WTC11 (cell line): Measurements from ENCODE around the gene ARHGAP26. TPM values are rescaled to one million over a fixed set of nuclear protein-coding genes. Genes with fewer than 3 reads are reported as not detected.

Source experiments
- ATAC-seq: fragments of 200-7000 bp; cut with Tn5 transposase; 2 replicates; pipeline ENCODE4 v1.10.0; 2021; ENCODE audit warnings: mild to moderate bottlenecking, moderate library complexity
- CTCF ChIA-PET: fragments of 300-600 bp; sonication (Branson Sonifier 250); formaldehyde crosslinking; loops from one replicate; lab custom pipeline; 2021; ENCODE audit warnings: antibody characterized with exemption; lab: Charles Lee
- POLR2A ChIA-PET: fragments of 350-600 bp; sonication (Branson Sonifier 250); formaldehyde crosslinking; loops from one replicate; lab custom pipeline; 2021; ENCODE audit warnings: antibody characterized with exemption; lab: Charles Lee
- DNase-seq: peaks from one replicate; pipeline ENCODE4 v3.0.0; 2021; ENCODE audit warnings: low spot score
- H3K27ac Mint-ChIP-seq: 2 replicates; pipeline ENCODE4 v1.8.0; 2021; ENCODE audit warnings: mixed read lengths
- H3K27me3 Mint-ChIP-seq: 2 replicates; pipeline ENCODE4 v1.8.0; 2021; ENCODE audit warnings: low read depth, mild to moderate bottlenecking, moderate library complexity, mixed read lengths
- H3K36me3 Mint-ChIP-seq: 2 replicates; pipeline ENCODE4 v1.8.0; 2021; ENCODE audit warnings: mixed read lengths
- H3K4me1 Mint-ChIP-seq: 2 replicates; pipeline ENCODE4 v1.8.0; 2022; ENCODE audit warnings: mixed read lengths
- H3K4me3 Mint-ChIP-seq: 2 replicates; pipeline ENCODE4 v1.8.0; 2021; ENCODE audit warnings: mild to moderate bottlenecking, moderate library complexity, mixed read lengths
- H3K9me3 Mint-ChIP-seq: 2 replicates; pipeline ENCODE4 v1.8.0; 2021; ENCODE audit warnings: mixed read lengths
- CREM ChIP-seq: sonication (generic); formaldehyde crosslinking; IDR thresholded peaks from 2 replicates; pipeline ENCODE4 v1.8.1; 2022; ENCODE audit warnings: mild to moderate bottlenecking, missing genetic modification reagents, moderate library complexity
- HMGA2 ChIP-seq: fragments of 250-450 bp; sonication (Bioruptor Pico); IDR thresholded peaks from 2 replicates; pipeline ENCODE4 v1.4.0; 2021; ENCODE audit warnings: mild to moderate bottlenecking, moderate library complexity
- MYBL2 ChIP-seq: sonication (generic); formaldehyde crosslinking; IDR thresholded peaks from 2 replicates; pipeline ENCODE4 v1.8.1; 2023; ENCODE audit warnings: mild to moderate bottlenecking, moderate library complexity, missing genetic modification reagents
- NR2C2 ChIP-seq: sonication (generic); formaldehyde crosslinking; IDR thresholded peaks from 2 replicates; pipeline ENCODE4 v1.8.0; 2022; ENCODE audit warnings: mild to moderate bottlenecking, missing genetic modification reagents
- PRRX2 ChIP-seq: fragments of 250-450 bp; sonication (Bioruptor Pico); IDR thresholded peaks from 2 replicates; pipeline ENCODE4 v1.8.0; 2021; ENCODE audit warnings: mild to moderate bottlenecking
- ZNF263 ChIP-seq: sonication (generic); formaldehyde crosslinking; IDR thresholded peaks from 2 replicates; pipeline ENCODE4 v1.8.1; 2022; ENCODE audit warnings: low read depth, mild to moderate bottlenecking, moderate library complexity, missing genetic modification reagents
- total RNA-seq: library from RNA; stranded (reverse); gene quantifications from 3 replicates; pipeline ENCODE4 v1.2.3, GENCODE V29; 2021
- TF ChIP-seq, protein P1 (sequence below): sonication (generic); formaldehyde crosslinking; IDR thresholded peaks from 2 replicates; pipeline ENCODE4 v1.8.1; 2022; ENCODE audit warnings: mild to moderate bottlenecking, moderate library complexity, missing genetic modification reagents
- TF ChIP-seq, protein P2 (sequence below): fragments of 250-450 bp; sonication (Bioruptor Pico); IDR thresholded peaks from 2 replicates; pipeline ENCODE4 v1.9.0; 2021; ENCODE audit warnings: mild to moderate bottlenecking
- TF ChIP-seq, protein P3 (sequence below): sonication (generic); formaldehyde crosslinking; IDR thresholded peaks from 2 replicates; pipeline ENCODE4 v1.8.0; 2023; ENCODE audit warnings: missing genetic modification reagents
- TF ChIP-seq, protein P4 (sequence below): sonication (generic); formaldehyde crosslinking; conservative IDR thresholded peaks from 2 replicates; pipeline ENCODE4 v1.8.1; 2022; ENCODE audit warnings: mild to moderate bottlenecking, missing genetic modification reagents
- TF ChIP-seq, protein P5 (sequence below): fragments of 250-450 bp; sonication (Bioruptor Pico); conservative IDR thresholded peaks from 2 replicates; pipeline ENCODE4 v1.9.0; 2021; ENCODE audit warnings: mild to moderate bottlenecking
- TF ChIP-seq, protein P6 (sequence below): fragments of 250-450 bp; sonication (Bioruptor Pico); IDR thresholded peaks from 2 replicates; pipeline ENCODE4 v2.1.2; 2022; ENCODE audit warnings: mild to moderate bottlenecking, moderate library complexity
- TF ChIP-seq, protein P7 (sequence below): sonication (generic); formaldehyde crosslinking; IDR thresholded peaks from 2 replicates; pipeline ENCODE4 v1.8.1; 2023; ENCODE audit warnings: mild to moderate bottlenecking, missing genetic modification reagents, moderate library complexity
- TF ChIP-seq, protein P8 (sequence below): sonication (generic); formaldehyde crosslinking; IDR thresholded peaks from 2 replicates; pipeline ENCODE4 v1.8.0; 2022; ENCODE audit warnings: mild to moderate bottlenecking, missing genetic modification reagents

The ARHGAP26 gene
- total RNA-seq, 1 experiment from 2014 or later: 22.3 TPM

DNA sequence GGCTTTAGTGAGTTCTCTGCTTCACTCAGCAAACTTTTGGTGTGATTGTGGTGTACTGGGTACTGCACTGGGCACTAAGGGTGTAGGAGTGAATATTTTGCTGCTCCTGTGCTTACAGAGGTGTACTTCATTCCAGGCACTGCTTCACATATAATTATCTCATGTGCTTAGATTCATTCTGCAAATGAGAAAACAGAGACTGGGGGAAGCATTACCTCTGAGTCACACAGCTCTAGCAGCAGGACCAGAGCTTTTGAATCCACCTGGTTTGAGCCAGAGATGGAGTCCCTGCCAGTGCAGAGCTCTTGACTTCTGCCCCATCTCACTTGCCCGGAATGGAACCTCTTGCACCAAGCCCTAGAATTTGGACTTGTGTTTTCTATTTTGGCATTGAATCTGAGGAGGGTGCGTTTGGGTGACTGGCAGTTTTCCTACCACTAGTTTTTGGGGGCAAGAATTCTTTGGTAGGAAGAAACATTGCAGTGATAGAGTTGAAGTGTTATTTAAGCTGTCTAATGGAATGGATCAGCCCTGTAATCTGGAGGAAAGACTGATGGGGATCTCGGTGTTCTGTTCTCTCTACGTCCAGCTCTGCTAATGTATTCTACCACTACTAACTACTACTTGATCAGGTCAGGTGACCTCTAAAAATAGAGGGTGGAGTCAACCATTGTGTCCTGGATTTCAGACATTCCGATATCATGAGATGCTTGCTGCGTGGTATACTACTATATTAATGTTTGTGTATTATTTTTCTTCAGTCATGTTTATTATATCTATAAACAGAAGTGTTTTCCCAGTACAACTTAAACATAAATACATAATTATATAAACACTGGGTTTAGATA is 2.5 kb downstream of the ARHGAP26 start (continued):
- TF ChIP-seq, protein P1, sequence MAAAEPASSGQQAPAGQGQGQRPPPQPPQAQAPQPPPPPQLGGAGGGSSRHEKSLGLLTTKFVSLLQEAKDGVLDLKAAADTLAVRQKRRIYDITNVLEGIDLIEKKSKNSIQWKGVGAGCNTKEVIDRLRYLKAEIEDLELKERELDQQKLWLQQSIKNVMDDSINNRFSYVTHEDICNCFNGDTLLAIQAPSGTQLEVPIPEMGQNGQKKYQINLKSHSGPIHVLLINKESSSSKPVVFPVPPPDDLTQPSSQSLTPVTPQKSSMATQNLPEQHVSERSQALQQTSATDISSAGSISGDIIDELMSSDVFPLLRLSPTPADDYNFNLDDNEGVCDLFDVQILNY (CRISPR knock-in tag): no peak
- TF ChIP-seq HMGA2 (CRISPR knock-in tag) (no peak), MYBL2 (CRISPR knock-in tag) (no peak)
- TF ChIP-seq, protein P2, sequence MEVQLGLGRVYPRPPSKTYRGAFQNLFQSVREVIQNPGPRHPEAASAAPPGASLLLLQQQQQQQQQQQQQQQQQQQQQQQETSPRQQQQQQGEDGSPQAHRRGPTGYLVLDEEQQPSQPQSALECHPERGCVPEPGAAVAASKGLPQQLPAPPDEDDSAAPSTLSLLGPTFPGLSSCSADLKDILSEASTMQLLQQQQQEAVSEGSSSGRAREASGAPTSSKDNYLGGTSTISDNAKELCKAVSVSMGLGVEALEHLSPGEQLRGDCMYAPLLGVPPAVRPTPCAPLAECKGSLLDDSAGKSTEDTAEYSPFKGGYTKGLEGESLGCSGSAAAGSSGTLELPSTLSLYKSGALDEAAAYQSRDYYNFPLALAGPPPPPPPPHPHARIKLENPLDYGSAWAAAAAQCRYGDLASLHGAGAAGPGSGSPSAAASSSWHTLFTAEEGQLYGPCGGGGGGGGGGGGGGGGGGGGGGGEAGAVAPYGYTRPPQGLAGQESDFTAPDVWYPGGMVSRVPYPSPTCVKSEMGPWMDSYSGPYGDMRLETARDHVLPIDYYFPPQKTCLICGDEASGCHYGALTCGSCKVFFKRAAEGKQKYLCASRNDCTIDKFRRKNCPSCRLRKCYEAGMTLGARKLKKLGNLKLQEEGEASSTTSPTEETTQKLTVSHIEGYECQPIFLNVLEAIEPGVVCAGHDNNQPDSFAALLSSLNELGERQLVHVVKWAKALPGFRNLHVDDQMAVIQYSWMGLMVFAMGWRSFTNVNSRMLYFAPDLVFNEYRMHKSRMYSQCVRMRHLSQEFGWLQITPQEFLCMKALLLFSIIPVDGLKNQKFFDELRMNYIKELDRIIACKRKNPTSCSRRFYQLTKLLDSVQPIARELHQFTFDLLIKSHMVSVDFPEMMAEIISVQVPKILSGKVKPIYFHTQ (CRISPR knock-in tag): no peak
- TF ChIP-seq, protein P3, sequence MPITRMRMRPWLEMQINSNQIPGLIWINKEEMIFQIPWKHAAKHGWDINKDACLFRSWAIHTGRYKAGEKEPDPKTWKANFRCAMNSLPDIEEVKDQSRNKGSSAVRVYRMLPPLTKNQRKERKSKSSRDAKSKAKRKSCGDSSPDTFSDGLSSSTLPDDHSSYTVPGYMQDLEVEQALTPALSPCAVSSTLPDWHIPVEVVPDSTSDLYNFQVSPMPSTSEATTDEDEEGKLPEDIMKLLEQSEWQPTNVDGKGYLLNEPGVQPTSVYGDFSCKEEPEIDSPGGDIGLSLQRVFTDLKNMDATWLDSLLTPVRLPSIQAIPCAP: no peak
- TF ChIP-seq, protein P4, sequence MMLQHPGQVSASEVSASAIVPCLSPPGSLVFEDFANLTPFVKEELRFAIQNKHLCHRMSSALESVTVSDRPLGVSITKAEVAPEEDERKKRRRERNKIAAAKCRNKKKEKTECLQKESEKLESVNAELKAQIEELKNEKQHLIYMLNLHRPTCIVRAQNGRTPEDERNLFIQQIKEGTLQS (CRISPR knock-in tag): no peak
- TF ChIP-seq, all 79 proteins: peak for 0

DNA sequence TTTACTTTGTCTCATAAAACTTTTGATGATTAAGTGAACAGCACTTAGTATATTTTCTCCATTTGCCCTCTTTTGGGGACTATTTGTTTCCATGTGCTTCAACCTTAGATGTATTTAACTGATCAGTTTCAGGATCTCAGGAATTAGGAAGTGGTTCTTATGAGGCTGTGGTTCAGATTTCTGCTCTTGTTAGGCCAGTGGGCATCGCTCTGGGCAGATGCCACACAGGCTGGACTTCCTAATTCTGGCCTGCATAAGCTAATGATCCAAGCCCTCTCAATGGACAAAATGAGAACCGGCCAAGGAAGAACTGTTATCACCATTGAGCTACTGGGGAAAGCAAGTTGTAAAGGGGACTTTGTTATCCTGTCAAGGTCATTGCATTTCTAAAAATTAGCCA is 6.9 kb downstream of the ARHGAP26 start:
- ATAC-seq: no peak
- peaks cover 50% of the 10 kb centered on the region for H3K4me1 Mint-ChIP-seq
- DNase-seq: no peak

More for the DNA sequence above, 6.9 kb downstream of the ARHGAP26 start:
- H3K27ac Mint-ChIP-seq: no peak overlapping the region
- no peaks in the 10 kb centered on the region for H3K9me3 Mint-ChIP-seq
- TF ChIP-seq NR2C2 (no peak), ZNF263 (CRISPR knock-in tag) (no peak), PRRX2 (CRISPR knock-in tag) (no peak), CREM (CRISPR knock-in tag) (no peak)
- TF ChIP-seq, protein P5, sequence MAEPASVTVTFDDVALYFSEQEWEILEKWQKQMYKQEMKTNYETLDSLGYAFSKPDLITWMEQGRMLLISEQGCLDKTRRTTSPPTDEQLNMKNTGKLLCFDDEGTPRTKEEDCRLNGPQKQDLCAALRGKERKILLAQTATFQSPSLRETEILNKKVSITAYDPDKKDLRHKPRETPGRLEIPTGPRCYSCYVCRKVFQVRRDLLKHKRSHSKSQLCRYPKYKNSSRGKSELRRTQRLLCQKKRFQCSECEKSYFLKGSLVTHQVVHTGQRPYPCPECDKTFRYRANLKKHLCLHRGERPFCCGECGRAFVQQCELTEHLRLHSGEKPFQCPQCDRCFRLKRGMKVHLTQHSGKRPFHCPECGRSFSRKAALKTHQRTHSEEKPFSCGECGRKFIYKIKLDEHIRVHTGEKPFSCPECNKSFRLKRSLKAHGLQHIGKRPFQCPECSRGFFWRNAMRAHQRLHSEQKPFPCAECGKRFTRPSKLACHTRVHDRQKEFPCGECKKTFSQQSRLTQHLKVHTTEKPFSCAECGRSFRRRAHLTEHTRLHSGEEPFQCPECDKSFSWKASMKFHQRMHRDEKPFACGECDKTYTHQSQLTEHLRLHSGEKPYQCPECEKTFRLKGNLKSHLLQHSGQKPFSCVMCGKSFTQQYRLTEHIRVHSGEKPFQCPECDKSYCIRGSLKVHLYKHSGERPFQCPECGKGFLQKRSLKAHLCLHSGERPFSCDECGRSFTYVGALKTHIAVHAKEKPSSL (CRISPR knock-in tag): no peak
- TF ChIP-seq, protein P6, sequence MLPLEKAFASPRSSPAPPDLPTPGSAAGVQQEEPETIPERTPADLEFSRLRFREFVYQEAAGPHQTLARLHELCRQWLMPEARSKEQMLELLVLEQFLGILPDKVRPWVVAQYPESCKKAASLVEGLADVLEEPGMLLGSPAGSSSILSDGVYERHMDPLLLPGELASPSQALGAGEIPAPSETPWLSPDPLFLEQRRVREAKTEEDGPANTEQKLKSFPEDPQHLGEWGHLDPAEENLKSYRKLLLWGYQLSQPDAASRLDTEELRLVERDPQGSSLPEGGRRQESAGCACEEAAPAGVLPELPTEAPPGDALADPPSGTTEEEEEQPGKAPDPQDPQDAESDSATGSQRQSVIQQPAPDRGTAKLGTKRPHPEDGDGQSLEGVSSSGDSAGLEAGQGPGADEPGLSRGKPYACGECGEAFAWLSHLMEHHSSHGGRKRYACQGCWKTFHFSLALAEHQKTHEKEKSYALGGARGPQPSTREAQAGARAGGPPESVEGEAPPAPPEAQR (CRISPR knock-in tag): no peak
- TF ChIP-seq, protein P7, sequence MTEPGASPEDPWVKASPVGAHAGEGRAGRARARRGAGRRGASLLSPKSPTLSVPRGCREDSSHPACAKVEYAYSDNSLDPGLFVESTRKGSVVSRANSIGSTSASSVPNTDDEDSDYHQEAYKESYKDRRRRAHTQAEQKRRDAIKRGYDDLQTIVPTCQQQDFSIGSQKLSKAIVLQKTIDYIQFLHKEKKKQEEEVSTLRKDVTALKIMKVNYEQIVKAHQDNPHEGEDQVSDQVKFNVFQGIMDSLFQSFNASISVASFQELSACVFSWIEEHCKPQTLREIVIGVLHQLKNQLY (CRISPR knock-in tag): no peak
- TF ChIP-seq, protein P8, sequence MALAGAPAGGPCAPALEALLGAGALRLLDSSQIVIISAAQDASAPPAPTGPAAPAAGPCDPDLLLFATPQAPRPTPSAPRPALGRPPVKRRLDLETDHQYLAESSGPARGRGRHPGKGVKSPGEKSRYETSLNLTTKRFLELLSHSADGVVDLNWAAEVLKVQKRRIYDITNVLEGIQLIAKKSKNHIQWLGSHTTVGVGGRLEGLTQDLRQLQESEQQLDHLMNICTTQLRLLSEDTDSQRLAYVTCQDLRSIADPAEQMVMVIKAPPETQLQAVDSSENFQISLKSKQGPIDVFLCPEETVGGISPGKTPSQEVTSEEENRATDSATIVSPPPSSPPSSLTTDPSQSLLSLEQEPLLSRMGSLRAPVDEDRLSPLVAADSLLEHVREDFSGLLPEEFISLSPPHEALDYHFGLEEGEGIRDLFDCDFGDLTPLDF (CRISPR knock-in tag): no peak
- TF ChIP-seq, all 79 proteins: peak for 0
- Mint-ChIP-seq H3K36me3 (no peaks in the 10 kb centered on the region), H3K4me3 (no peak overlapping the region), H3K27me3 (peaks cover 6% of the 10 kb centered on the region; the same call in 1 of the 2 replicates)
- ChIA-PET POLR2A (interaction anchor here (0.6 kb wide), 1 partner anchor 14 kb away, joined by 6 read pairs; no protein-coding TSS in a partner anchor), CTCF (interaction anchor here (1.1 kb wide), 1 partner anchor 90 kb away, joined by 5 read pairs; no protein-coding TSS in a partner anchor)
